ENCODE results near the gene DENND5A.

DNA sequence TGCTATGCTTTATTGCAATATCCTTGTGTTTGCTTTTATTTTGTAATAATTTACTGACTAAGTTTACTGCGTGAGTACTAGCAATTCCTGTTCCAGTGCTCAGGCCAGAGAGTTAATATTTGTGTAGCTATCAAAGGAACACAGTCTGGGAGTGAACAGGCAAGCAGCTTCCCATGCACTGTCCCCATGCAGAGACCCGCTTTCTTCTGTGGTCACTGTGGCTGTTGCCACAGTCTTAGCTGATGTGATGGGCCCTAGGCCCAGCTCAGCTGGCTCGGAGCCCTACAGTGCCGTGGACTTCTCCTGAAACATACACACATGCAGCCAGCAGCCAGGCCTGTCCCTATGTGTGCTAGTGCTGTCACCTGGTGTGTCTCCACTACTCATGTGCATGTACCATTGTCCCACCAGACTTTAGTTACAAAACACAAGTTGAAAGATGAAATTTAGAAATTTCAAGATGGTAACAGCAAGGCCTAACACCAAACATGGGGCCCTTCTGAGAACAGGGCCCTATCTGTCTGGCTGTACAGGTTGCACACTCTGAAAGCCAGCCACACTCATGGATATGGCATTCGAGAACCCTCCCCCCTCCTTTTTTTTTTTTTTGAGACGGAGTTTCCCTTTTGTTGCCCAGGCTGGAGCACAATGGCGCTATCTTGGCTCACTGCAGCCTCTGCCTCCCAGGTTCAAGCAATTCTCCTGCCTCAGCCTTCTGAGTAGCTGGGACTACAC, 161.4 kb downstream of the DENND5A start:
- TF ChIP-seq CTCF (IDR thresholded peaks at IDR 0.05; ENCODE audit: insufficient read depth, low read depth, low read length) (no peak), EZH2 (IDR thresholded peaks at IDR 0.05; ENCODE audit: insufficient read depth, low read length) (no peak)
